ENCODE measurements around the gene TMEM91. TPM values are rescaled to one million over a fixed set of nuclear protein-coding genes. Genes with fewer than 3 reads are reported as not detected.
A peak's percentile ranks its signal among the peaks of the same experiment; 100 is the strongest.

TMEM91 gene
- total and polyA plus RNA-seq, 9 of the 15 experiments (the other 6 are each of a cell fraction or from before 2014, with no cell fraction given) = 1.2 to 5.2 (median 2.7) TPM

GRCh38 chr19:41397086-41398049, 21.0 kb downstream of the TMEM91 start, which contains the start of the genes BCKDHA and EXOSC5 (continued):
- TF ChIP-seq HMGXB4 (CRISPR knock-in tag; IDR thresholded peaks at IDR 0.05) (no peak), NFIC (IDR thresholded peaks at IDR 0.05) (peak; percentile 79), ZNF41 (CRISPR knock-in tag; conservative IDR thresholded peaks at IDR 0.05) (peak; percentile 37; the same call in 1 of the 2 replicates), KLF16 (IDR thresholded peaks at IDR 0.05) (no peak), FIP1L1 (IDR thresholded peaks at IDR 0.05; ENCODE audit: low read depth, low read length, poor library complexity, severe bottlenecking) (peak; percentile 56), CEBPZ (IDR thresholded peaks at IDR 0.05; ENCODE audit: borderline replicate concordance, low read depth, low read length) (no peak), ZNF436 (CRISPR knock-in tag; IDR thresholded peaks at IDR 0.05) (no peak), GABPB1 (CRISPR knock-in tag; IDR thresholded peaks at IDR 0.05) (peak; percentile 80; the same call in 1 of the 2 replicates), JUND (IDR thresholded peaks at IDR 0.05; ENCODE audit: borderline replicate concordance, low read depth, low read length) (peak; percentile 22), JUND (tag; IDR thresholded peaks at IDR 0.05; ENCODE audit: borderline replicate concordance, low read depth, low read length) (no peak), GATAD2A (IDR thresholded peaks at IDR 0.05) (peak; percentile 64; the same call in 1 of the 2 replicates), HDAC1 (IDR thresholded peaks at IDR 0.05) (peak; percentile 21 to 100; a peak in 3 of 4 replicates), ZNF224 (CRISPR knock-in tag; IDR thresholded peaks at IDR 0.05) (no peak), ZNF639 (CRISPR knock-in tag; conservative IDR thresholded peaks at IDR 0.05 in 1 of 2, IDR thresholded peaks at IDR 0.05 in 1 of 2) (peak in 1 of 2 experiments; percentile 66; a peak in 1 of 4 replicates), ZNF354B (CRISPR knock-in tag; IDR thresholded peaks at IDR 0.05) (no peak), MBD2 (IDR thresholded peaks at IDR 0.05; ENCODE audit: borderline replicate concordance, low read depth) (peak; percentile 53; the same call in 1 of the 2 replicates), ARID3A (IDR thresholded peaks at IDR 0.05; ENCODE audit: borderline replicate concordance, low read depth, low read length) (peak; percentile 10; the same call in 1 of the 2 replicates)

Measured in K562 (cell line).